ENCODE data around the gene CASP3. TPM values are rescaled to one million over a fixed set of nuclear protein-coding genes. Genes with fewer than 3 reads are reported as not detected.
"Not testable (repeated sequence)": the region's sequence is repeated elsewhere in the genome, so short reads cannot be mapped to it uniquely, and the experiment has no call there.

The CASP3 gene
- total RNA-seq, 1 experiment from 2014 or later, result 65.5 TPM

DNA sequence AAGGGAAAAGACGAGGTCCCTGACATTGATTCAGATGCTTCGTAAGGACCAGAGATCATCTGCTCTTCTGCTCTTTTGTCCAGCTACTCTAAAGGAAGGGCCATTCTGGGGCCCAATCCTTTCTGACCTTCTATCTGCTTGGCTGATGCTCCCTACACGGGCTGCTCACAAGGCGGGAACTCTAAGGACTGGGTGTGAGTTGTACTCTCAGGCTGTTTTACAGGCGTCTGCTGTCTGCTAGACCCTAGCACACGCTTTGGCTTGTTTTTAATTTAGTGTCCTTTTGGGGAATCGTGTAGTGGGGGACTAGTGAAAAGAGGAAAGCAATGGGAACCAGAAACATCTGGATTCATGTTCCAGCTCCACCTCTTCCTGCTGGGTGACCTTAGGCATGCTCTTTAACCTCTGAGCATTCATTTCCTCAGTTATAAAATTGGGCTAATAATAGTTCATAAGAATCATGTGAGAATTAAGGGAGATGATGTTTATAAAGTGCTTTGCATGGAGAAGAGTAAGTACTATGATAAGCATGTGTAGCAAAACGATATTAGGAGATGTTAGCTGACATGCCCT is 53.1 kb downstream of the CASP3 start:
- ChIA-PET CTCF (no interaction called here), POLR2A (ENCODE audit: low non-redundant PET) (interaction anchor here (0.6 kb wide), 1 partner anchor 52 kb away, joined by 5 read pairs; no protein-coding TSS in a partner anchor)
- TF ChIP-seq, protein P1, sequence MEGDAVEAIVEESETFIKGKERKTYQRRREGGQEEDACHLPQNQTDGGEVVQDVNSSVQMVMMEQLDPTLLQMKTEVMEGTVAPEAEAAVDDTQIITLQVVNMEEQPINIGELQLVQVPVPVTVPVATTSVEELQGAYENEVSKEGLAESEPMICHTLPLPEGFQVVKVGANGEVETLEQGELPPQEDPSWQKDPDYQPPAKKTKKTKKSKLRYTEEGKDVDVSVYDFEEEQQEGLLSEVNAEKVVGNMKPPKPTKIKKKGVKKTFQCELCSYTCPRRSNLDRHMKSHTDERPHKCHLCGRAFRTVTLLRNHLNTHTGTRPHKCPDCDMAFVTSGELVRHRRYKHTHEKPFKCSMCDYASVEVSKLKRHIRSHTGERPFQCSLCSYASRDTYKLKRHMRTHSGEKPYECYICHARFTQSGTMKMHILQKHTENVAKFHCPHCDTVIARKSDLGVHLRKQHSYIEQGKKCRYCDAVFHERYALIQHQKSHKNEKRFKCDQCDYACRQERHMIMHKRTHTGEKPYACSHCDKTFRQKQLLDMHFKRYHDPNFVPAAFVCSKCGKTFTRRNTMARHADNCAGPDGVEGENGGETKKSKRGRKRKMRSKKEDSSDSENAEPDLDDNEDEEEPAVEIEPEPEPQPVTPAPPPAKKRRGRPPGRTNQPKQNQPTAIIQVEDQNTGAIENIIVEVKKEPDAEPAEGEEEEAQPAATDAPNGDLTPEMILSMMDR (conservative IDR thresholded peaks at IDR 0.05; ENCODE audit: low read depth, low read length), result no peak
- no peak for TF ChIP-seq EZH2 (IDR thresholded peaks at IDR 0.05; ENCODE audit: borderline replicate concordance, low read depth, low read length, poor library complexity, severe bottlenecking)
- Histone ChIP-seq H3K27me3 (replicated peaks; ENCODE audit: insufficient read depth, low read depth, low read length, poor library complexity) (no peaks in the 10 kb centered on the region), H3K4me3 (ENCODE audit: low read depth, low read length, poor library complexity, severe bottlenecking) (no peak overlapping the region), H3K27ac (ENCODE audit: low read depth, low read length, poor library complexity, severe bottlenecking) (no peak overlapping the region), H3K36me3 (ENCODE audit: insufficient read depth, low read length, poor library complexity, severe bottlenecking) (no peaks in the 10 kb centered on the region), H3K9me3 (ENCODE audit: low read depth, low read length, poor library complexity, severe bottlenecking) (no peaks in the 10 kb centered on the region), H3K4me1 (ENCODE audit: insufficient read depth, low read length, poor library complexity, severe bottlenecking) (no peaks in the 10 kb centered on the region)
- intact Hi-C loops (cut with micrococcal nuclease; ENCODE audit: unreplicated experiment), result no loop called here
- DNase-seq (ENCODE audit: low spot score), result no peak
- no TSS peak for BruUV-seq (replicated peaks)

DNA sequence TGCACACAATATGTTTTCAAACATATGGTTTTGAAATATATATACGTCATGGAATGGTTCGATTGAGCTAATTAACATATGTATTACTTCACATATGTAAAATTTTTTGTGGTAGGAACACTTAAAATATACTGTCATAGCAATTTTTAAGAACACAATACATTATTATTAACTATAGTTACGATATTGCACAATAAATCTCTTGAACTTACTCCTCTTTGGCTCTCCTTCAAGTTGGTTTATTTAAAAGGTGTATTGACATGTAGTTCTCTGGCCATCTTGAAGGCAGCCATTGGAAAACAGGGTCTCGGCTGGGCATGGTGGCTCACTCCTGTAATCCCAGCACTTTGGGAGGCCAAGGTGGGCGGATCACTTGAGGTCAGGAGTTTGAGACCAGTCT is 53.8 kb downstream of the CASP3 start:
- Histone ChIP-seq H3K27me3 (replicated peaks; ENCODE audit: insufficient read depth, low read depth, low read length, poor library complexity) (no peaks in the 10 kb centered on the region), H3K4me1 (ENCODE audit: insufficient read depth, low read length, poor library complexity, severe bottlenecking) (no peaks in the 10 kb centered on the region), H3K36me3 (ENCODE audit: insufficient read depth, low read length, poor library complexity, severe bottlenecking) (no peaks in the 10 kb centered on the region), H3K27ac (ENCODE audit: low read depth, low read length, poor library complexity, severe bottlenecking) (no peak overlapping the region), H3K4me3 (ENCODE audit: low read depth, low read length, poor library complexity, severe bottlenecking) (no peak overlapping the region), H3K9me3 (ENCODE audit: low read depth, low read length, poor library complexity, severe bottlenecking) (no peaks in the 10 kb centered on the region)
- ChIA-PET CTCF (no interaction called here), POLR2A (ENCODE audit: low non-redundant PET) (no interaction called here)
- BruUV-seq (replicated peaks), result no TSS peak
- no peak for TF ChIP-seq EZH2 (IDR thresholded peaks at IDR 0.05; ENCODE audit: borderline replicate concordance, low read depth, low read length, poor library complexity, severe bottlenecking)
- TF ChIP-seq, protein P1 (conservative IDR thresholded peaks at IDR 0.05; ENCODE audit: low read depth, low read length), result no peak
- intact Hi-C loops (cut with micrococcal nuclease; ENCODE audit: unreplicated experiment), result no loop called here
- no peak for DNase-seq (ENCODE audit: low spot score)

DNA sequence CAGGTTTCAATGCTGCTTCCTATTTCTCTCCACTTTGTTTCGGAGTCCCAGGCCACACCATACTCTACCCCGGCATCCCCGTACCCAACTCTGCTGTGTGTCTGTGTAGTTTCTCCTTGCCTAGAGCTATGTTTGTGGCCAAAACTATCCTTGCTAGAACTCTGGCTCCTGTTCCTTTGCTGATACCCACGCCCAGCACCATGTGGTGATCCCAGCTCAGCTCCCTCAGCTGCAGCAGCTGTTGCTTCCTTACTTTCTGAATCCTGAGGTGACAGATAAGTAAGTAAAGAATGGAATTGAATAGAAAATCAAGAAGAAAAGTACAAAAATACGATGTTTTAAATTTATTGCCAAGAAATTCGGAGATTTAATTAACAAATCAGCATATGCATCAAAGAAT is 55.8 kb downstream of the CASP3 start:
- H3K4me3 ChIP-seq (ENCODE audit: low read depth, low read length, poor library complexity, severe bottlenecking), result no peak overlapping the region
- BruUV-seq (replicated peaks), result no TSS peak
- intact Hi-C loops (cut with micrococcal nuclease; ENCODE audit: unreplicated experiment), result no loop called here
- DNase-seq (ENCODE audit: low spot score), result no peak
- H3K9me3 ChIP-seq (ENCODE audit: low read depth, low read length, poor library complexity, severe bottlenecking), result no peaks in the 10 kb centered on the region
- no peak overlapping the region for H3K27ac ChIP-seq (ENCODE audit: low read depth, low read length, poor library complexity, severe bottlenecking)
- H3K27me3 ChIP-seq (replicated peaks; ENCODE audit: insufficient read depth, low read depth, low read length, poor library complexity), result no peaks in the 10 kb centered on the region
- CTCF ChIA-PET, result no interaction called here
- TF ChIP-seq EZH2 (IDR thresholded peaks at IDR 0.05; ENCODE audit: borderline replicate concordance, low read depth, low read length, poor library complexity, severe bottlenecking), result no peak
- TF ChIP-seq, protein P1 (conservative IDR thresholded peaks at IDR 0.05; ENCODE audit: low read depth, low read length), result no peak
- POLR2A ChIA-PET (ENCODE audit: low non-redundant PET), result no interaction called here
- H3K36me3 ChIP-seq (ENCODE audit: insufficient read depth, low read length, poor library complexity, severe bottlenecking), result no peaks in the 10 kb centered on the region
- peaks cover 12% of the 10 kb centered on the region for H3K4me1 ChIP-seq (ENCODE audit: insufficient read depth, low read length, poor library complexity, severe bottlenecking)

DNA sequence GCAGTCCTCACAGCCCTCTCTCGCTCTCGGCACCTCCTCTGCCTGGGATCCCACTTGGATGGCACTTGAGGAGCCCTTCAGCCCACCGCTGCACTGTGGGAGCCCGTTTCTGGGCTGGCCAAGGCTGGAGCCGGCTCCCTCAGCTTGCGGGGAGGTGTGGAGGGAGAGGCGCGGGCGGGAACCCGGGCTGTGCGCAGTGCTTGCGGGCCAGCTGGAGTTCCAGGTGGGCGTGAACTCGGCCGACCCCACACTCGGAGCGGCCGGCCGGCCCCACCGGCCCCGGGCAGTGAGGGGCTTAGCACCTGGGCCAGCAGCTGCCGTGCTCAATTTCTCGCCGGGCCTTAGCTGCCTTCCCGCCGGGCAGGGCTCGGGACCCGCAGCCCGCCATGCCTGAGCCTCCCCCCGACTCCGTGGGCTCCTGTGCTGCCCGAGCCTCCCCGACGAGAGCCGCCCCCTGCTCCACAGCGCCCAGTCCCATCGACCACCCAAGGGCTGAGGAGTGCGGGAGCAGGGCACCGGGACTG is 57.4 kb downstream of the CASP3 start:
- H3K27ac ChIP-seq (ENCODE audit: low read depth, low read length, poor library complexity, severe bottlenecking); POLR2A ChIA-PET (ENCODE audit: low non-redundant PET); H3K4me3 ChIP-seq (ENCODE audit: low read depth, low read length, poor library complexity, severe bottlenecking); intact Hi-C loops (cut with micrococcal nuclease; ENCODE audit: unreplicated experiment); H3K36me3 ChIP-seq (ENCODE audit: insufficient read depth, low read length, poor library complexity, severe bottlenecking); H3K27me3 ChIP-seq (replicated peaks; ENCODE audit: insufficient read depth, low read depth, low read length, poor library complexity); DNase-seq (ENCODE audit: low spot score); H3K9me3 ChIP-seq (ENCODE audit: low read depth, low read length, poor library complexity, severe bottlenecking); CTCF ChIA-PET; BruUV-seq (replicated peaks): not testable (repeated sequence)
- H3K4me1 ChIP-seq (ENCODE audit: insufficient read depth, low read length, poor library complexity, severe bottlenecking), result peaks cover 12% of the 10 kb centered on the region
